Measurements from ENCODE around the gene CPNE1.

Gene CPNE1

GRCh38 chr20:35598899-35599775 is 65.6 kb downstream of the CPNE1 start:
- no peaks in the 10 kb centered on the region for H3K36me3 ChIP-seq
- H3K27me3 ChIP-seq, result peaks cover 64% of the 10 kb centered on the region
- no peak for TF ChIP-seq CTCF (IDR thresholded peaks at IDR 0.05)
- no peak overlapping the region for H3K27ac ChIP-seq
- H3K9me3 ChIP-seq, result no peaks in the 10 kb centered on the region
- no peak overlapping the region for H3K4me3 ChIP-seq (ENCODE audit: low read depth in 1 of 2, low read length in 1 of 2)
- H3K4me1 ChIP-seq (ENCODE audit: control insufficient read depth in 1 of 2, insufficient read depth in 1 of 2, low read depth in 1 of 2, low read length in 1 of 2), result peaks cover 16 to 17% of the 10 kb centered on the region in 2 experiments

- no peak for TF ChIP-seq CTCF (IDR thresholded peaks at IDR 0.05)
- Histone ChIP-seq H3K4me3 (ENCODE audit: low read depth in 1 of 2, low read length in 1 of 2) (no peak overlapping the region), H3K27me3 (peaks cover 64% of the 10 kb centered on the region), H3K9me3 (no peaks in the 10 kb centered on the region), H3K36me3 (no peaks in the 10 kb centered on the region), H3K4me1 (ENCODE audit: control insufficient read depth in 1 of 2, insufficient read depth in 1 of 2, low read depth in 1 of 2, low read length in 1 of 2) (peaks cover 16 to 17% of the 10 kb centered on the region in 2 experiments), H3K27ac (no peak overlapping the region)
Measured at GRCh38 chr20:35598476-35598875, 66.2 kb downstream of the CPNE1 start.

- no peaks in the 10 kb centered on the region for H3K9me3 ChIP-seq
- H3K4me3 ChIP-seq (ENCODE audit: low read depth in 1 of 2, low read length in 1 of 2), result no peak overlapping the region
- no peaks in the 10 kb centered on the region for H3K36me3 ChIP-seq
- peaks cover 16 to 17% of the 10 kb centered on the region in 2 experiments for H3K4me1 ChIP-seq (ENCODE audit: control insufficient read depth in 1 of 2, insufficient read depth in 1 of 2, low read depth in 1 of 2, low read length in 1 of 2)
- H3K27ac ChIP-seq, result no peak overlapping the region
- no peak for TF ChIP-seq CTCF (IDR thresholded peaks at IDR 0.05)
- H3K27me3 ChIP-seq, result peaks cover 54% of the 10 kb centered on the region
Measured at GRCh38 chr20:35597186-35597585, 67.5 kb downstream of the CPNE1 start.

GRCh38 chr20:35595901-35596300 is 68.8 kb downstream of the CPNE1 start:
- no peak overlapping the region for H3K4me3 ChIP-seq (ENCODE audit: low read depth in 1 of 2, low read length in 1 of 2)
- no peak for TF ChIP-seq CTCF (IDR thresholded peaks at IDR 0.05)
- peaks cover 4% of the 10 kb centered on the region in 2 experiments for H3K4me1 ChIP-seq (ENCODE audit: control insufficient read depth in 1 of 2, insufficient read depth in 1 of 2, low read depth in 1 of 2, low read length in 1 of 2)
- peaks cover 41% of the 10 kb centered on the region for H3K27me3 ChIP-seq
- H3K9me3 ChIP-seq, result no peaks in the 10 kb centered on the region
- no peaks in the 10 kb centered on the region for H3K36me3 ChIP-seq
- no peak overlapping the region for H3K27ac ChIP-seq

GRCh38 chr20:35595456-35595855 is 69.2 kb downstream of the CPNE1 start:
- TF ChIP-seq CTCF (IDR thresholded peaks at IDR 0.05), result no peak
- H3K27ac ChIP-seq, result no peak overlapping the region
- no peak overlapping the region for H3K4me3 ChIP-seq (ENCODE audit: low read depth in 1 of 2, low read length in 1 of 2)
- no peaks in the 10 kb centered on the region for H3K36me3 ChIP-seq
- no peaks in the 10 kb centered on the region for H3K4me1 ChIP-seq (ENCODE audit: control insufficient read depth in 1 of 2, insufficient read depth in 1 of 2, low read depth in 1 of 2, low read length in 1 of 2)
- peaks cover 36% of the 10 kb centered on the region for H3K27me3 ChIP-seq
- H3K9me3 ChIP-seq, result no peaks in the 10 kb centered on the region
